Esophagus squamous epithelium (tissue), 4 donors: ENCODE measurements around the gene ANKRD13C.

Experiments used
- CTCF ChIP-seq, 6 experiments: fragments of 450-650 bp in 4 of 6; fragments of 200-600 bp in 2 of 6; sonication (generic) in 2 of 6; IDR thresholded peaks; one replicate each; pipeline ENCODE4 v1.5.1; 2016 to 2019; ENCODE audit warnings: antibody characterized with exemption in 6 of 6, mild to moderate bottlenecking in 4 of 6, moderate library complexity in 4 of 6
- POLR2A ChIP-seq, 4 donors: fragments of 450-650 bp; IDR thresholded peaks; one replicate each; pipeline ENCODE4 v1.6.1; 2017; ENCODE audit warnings: antibody characterized with exemption in 4 of 4, mild to moderate bottlenecking in 4 of 4, moderate library complexity in 3 of 4

GRCh38 chr1:70239940-70240339, 114.6 kb downstream of the ANKRD13C start:
- TF ChIP-seq CTCF (IDR thresholded peaks at IDR 0.05), result no peak
- no peak for TF ChIP-seq POLR2A (IDR thresholded peaks at IDR 0.05)
